ENCODE data around the gene CTSA. TPM values are rescaled to one million over a fixed set of nuclear protein-coding genes. Genes with fewer than 3 reads are reported as not detected.
"Not testable (repeated sequence)": the region's sequence is repeated elsewhere in the genome, so short reads cannot be mapped to it uniquely, and the experiment has no call there.

CTSA gene
- total RNA-seq, 2 experiments from 2014 or later, result 40.3 to 42.6 TPM

GRCh38 chr20:45897692-45898091 is 6.6 kb downstream of the CTSA start:
- POLR2A ChIA-PET, result no interaction called here
- H3K36me3 Mint-ChIP-seq (ENCODE audit: low read depth), result peaks cover 38% of the 10 kb centered on the region
- peaks cover 11% of the 10 kb centered on the region for H3K4me1 Mint-ChIP-seq (ENCODE audit: low read depth)
- CTCF ChIA-PET, result no interaction called here
- H3K27ac Mint-ChIP-seq, result no peak overlapping the region
- Histone ChIP-seq H3K4me1 (ENCODE audit: insufficient read depth, low read length) (peaks cover 24% of the 10 kb centered on the region), H3K27me3 (ENCODE audit: control insufficient read depth in 1 of 2, insufficient read depth in 2 of 2, low read length in 2 of 2) (no peaks in the 10 kb centered on the region), H3K36me3 (ENCODE audit: insufficient read depth, low read length) (peaks cover 54% of the 10 kb centered on the region), H3K9me3 (ENCODE audit: control insufficient read depth in 1 of 2, insufficient read depth in 1 of 2, low read length in 2 of 2) (no peaks in the 10 kb centered on the region), H3K4me3 (ENCODE audit: low read length) (no peak overlapping the region), H3K27ac (ENCODE audit: low read depth in 1 of 2, low read length in 2 of 2) (no peak overlapping the region)
- intact Hi-C loops (cut with DNase I, micrococcal nuclease), result no loop called here
- H3K27me3 Mint-ChIP-seq, result no peaks in the 10 kb centered on the region
- no peak for ATAC-seq (ENCODE audit: poor library complexity)
- TF ChIP-seq, protein P1, sequence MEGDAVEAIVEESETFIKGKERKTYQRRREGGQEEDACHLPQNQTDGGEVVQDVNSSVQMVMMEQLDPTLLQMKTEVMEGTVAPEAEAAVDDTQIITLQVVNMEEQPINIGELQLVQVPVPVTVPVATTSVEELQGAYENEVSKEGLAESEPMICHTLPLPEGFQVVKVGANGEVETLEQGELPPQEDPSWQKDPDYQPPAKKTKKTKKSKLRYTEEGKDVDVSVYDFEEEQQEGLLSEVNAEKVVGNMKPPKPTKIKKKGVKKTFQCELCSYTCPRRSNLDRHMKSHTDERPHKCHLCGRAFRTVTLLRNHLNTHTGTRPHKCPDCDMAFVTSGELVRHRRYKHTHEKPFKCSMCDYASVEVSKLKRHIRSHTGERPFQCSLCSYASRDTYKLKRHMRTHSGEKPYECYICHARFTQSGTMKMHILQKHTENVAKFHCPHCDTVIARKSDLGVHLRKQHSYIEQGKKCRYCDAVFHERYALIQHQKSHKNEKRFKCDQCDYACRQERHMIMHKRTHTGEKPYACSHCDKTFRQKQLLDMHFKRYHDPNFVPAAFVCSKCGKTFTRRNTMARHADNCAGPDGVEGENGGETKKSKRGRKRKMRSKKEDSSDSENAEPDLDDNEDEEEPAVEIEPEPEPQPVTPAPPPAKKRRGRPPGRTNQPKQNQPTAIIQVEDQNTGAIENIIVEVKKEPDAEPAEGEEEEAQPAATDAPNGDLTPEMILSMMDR (IDR thresholded peaks at IDR 0.05), result no peak
- no peak overlapping the region for H3K4me3 Mint-ChIP-seq
- no peak for DNase-seq
- H3K9me3 Mint-ChIP-seq, result no peaks in the 10 kb centered on the region

- Histone ChIP-seq H3K4me3 (ENCODE audit: low read length) (no peak overlapping the region), H3K4me1 (ENCODE audit: insufficient read depth, low read length) (peaks cover 18% of the 10 kb centered on the region), H3K27ac (ENCODE audit: low read depth in 1 of 2, low read length in 2 of 2) (no peak overlapping the region), H3K36me3 (ENCODE audit: insufficient read depth, low read length) (peaks cover 49% of the 10 kb centered on the region), H3K27me3 (ENCODE audit: control insufficient read depth in 1 of 2, insufficient read depth in 2 of 2, low read length in 2 of 2) (no peaks in the 10 kb centered on the region), H3K9me3 (ENCODE audit: control insufficient read depth in 1 of 2, insufficient read depth in 1 of 2, low read length in 2 of 2) (no peaks in the 10 kb centered on the region)
- DNase-seq (no peak), ATAC-seq (ENCODE audit: poor library complexity) (no peak)
- H3K9me3 Mint-ChIP-seq, result no peaks in the 10 kb centered on the region
- CTCF ChIA-PET, result no interaction called here
- H3K27ac Mint-ChIP-seq, result no peak overlapping the region
- TF ChIP-seq, protein P1 (IDR thresholded peaks at IDR 0.05), result no peak
- H3K4me1 Mint-ChIP-seq (ENCODE audit: low read depth), result peaks cover 5% of the 10 kb centered on the region
- intact Hi-C loops (cut with DNase I, micrococcal nuclease), result no loop called here
- H3K4me3 Mint-ChIP-seq, result no peak overlapping the region
- POLR2A ChIA-PET, result interaction anchor here (1.4 kb wide), 1 partner anchor 37 kb away, joined by 5 read pairs; the partner anchor contains the start of gene PCIF1
- peaks cover 38% of the 10 kb centered on the region for H3K36me3 Mint-ChIP-seq (ENCODE audit: low read depth)
- no peaks in the 10 kb centered on the region for H3K27me3 Mint-ChIP-seq
Observed at GRCh38 chr20:45898285-45898684, 7.2 kb downstream of the CTSA start.

DNA sequence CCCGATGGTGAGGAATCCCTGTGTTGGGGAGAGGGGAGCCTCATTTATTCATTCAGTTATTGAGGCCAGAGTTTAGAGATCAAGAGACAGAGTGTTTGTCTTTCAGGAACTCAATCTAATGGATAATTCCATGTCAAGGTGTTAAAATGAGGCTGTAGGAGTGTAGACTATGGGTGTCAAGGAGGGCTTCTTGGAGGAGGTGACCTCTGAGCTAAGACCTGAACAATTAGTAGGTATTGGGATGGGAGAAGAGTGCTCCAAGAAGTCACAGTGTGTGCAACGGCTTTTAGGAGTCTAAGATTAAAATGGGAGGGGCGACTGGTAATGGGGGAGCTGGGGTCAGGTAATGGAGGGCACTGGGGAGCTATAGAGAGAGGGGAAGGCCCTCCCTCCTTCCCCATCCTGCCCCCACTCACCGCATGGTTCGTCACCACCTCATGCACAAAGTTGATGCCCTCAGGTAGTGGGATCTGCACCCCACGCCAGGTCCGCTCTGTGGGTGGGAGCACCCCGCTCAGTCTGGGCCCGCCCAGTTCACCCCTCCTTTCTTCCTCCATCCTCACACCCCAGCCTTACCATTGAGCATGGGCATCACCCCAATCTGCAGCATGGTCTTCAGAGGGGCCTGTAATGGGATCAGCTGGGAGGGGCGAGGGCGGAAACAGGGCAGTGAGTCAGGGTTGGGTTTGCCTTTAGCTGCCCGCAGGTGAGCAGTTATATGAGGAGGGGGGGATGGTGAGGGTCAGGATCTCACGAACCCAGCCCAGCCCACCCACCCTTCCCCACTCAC is 8.1 kb downstream of the CTSA start:
- TF ChIP-seq, protein P1 (IDR thresholded peaks at IDR 0.05), result no peak
- no peak for DNase-seq

DNA sequence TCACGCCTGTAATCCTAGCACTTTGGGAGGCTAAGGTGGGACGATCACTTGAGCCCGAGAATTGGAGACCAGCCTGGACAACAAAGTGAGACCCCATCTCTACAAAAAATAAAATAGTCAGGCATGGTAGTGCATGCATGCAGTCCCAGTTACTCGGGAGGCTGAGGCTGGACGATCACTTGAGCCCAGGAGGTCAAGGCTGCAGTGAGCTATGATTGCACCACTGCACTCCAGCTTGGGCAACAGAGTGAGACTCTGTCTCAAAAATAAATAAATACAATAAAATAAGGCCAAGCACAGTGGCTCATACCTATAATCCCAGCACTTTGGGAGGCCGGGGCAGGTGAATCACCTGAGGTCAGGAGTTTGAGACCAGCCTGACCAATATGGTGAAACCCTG is 10.2 kb downstream of the CTSA start:
- H3K27me3 ChIP-seq (ENCODE audit: control insufficient read depth in 1 of 2, insufficient read depth in 2 of 2, low read length in 2 of 2); POLR2A ChIA-PET; ATAC-seq (ENCODE audit: poor library complexity); H3K9me3 ChIP-seq (ENCODE audit: control insufficient read depth in 1 of 2, insufficient read depth in 1 of 2, low read length in 2 of 2); H3K4me1 ChIP-seq (ENCODE audit: insufficient read depth, low read length); H3K27ac Mint-ChIP-seq; DNase-seq; H3K27ac ChIP-seq (ENCODE audit: low read depth in 1 of 2, low read length in 2 of 2); H3K4me3 ChIP-seq (ENCODE audit: low read length); H3K4me1 Mint-ChIP-seq (ENCODE audit: low read depth); intact Hi-C loops (cut with DNase I, micrococcal nuclease); H3K27me3 Mint-ChIP-seq; H3K4me3 Mint-ChIP-seq; H3K9me3 Mint-ChIP-seq: not testable (repeated sequence)
- CTCF ChIA-PET, result interaction anchor here (1.0 kb wide), 1 partner anchor 11 kb away, joined by 3 read pairs; the partner anchor contains the start of gene NEURL2
- H3K36me3 Mint-ChIP-seq (ENCODE audit: low read depth), result peaks cover 22% of the 10 kb centered on the region
- peaks cover 21% of the 10 kb centered on the region for H3K36me3 ChIP-seq (ENCODE audit: insufficient read depth, low read length)

More for the DNA sequence above, 8.1 kb downstream of the CTSA start:
- no peak overlapping the region for H3K27ac Mint-ChIP-seq
- CTCF ChIA-PET, result interaction anchor here (0.7 to 0.8 kb wide), 2 partner anchors 14 to 22 kb away, joined by 3 read pairs; no protein-coding TSS in a partner anchor
- H3K9me3 Mint-ChIP-seq, result no peaks in the 10 kb centered on the region
- H3K36me3 ChIP-seq (ENCODE audit: insufficient read depth, low read length), result peaks cover 42% of the 10 kb centered on the region
- POLR2A ChIA-PET, result interaction anchor here (1.4 kb wide), 1 partner anchor 36 kb away, joined by 5 read pairs; the partner anchor contains the start of gene PCIF1
- no peak overlapping the region for H3K4me3 ChIP-seq (ENCODE audit: low read length)
- H3K4me1 ChIP-seq (ENCODE audit: insufficient read depth, low read length), result peaks cover 8% of the 10 kb centered on the region
- H3K4me1 Mint-ChIP-seq (ENCODE audit: low read depth), result no peaks in the 10 kb centered on the region
- no peak for ATAC-seq (ENCODE audit: poor library complexity)
- H3K27ac ChIP-seq (ENCODE audit: low read depth in 1 of 2, low read length in 2 of 2), result no peak overlapping the region
- H3K27me3 ChIP-seq (ENCODE audit: control insufficient read depth in 1 of 2, insufficient read depth in 2 of 2, low read length in 2 of 2), result no peaks in the 10 kb centered on the region
- no peaks in the 10 kb centered on the region for H3K9me3 ChIP-seq (ENCODE audit: control insufficient read depth in 1 of 2, insufficient read depth in 1 of 2, low read length in 2 of 2)
- no peaks in the 10 kb centered on the region for H3K27me3 Mint-ChIP-seq
- intact Hi-C loops (cut with DNase I, micrococcal nuclease), result no loop called here
- H3K4me3 Mint-ChIP-seq, result no peak overlapping the region
- peaks cover 32% of the 10 kb centered on the region for H3K36me3 Mint-ChIP-seq (ENCODE audit: low read depth)
